A549 treated with DMSO at 1 μM for 4 hours (cell line): Measurements from ENCODE around the gene CDK9. TPM values are rescaled to one million over a fixed set of nuclear protein-coding genes. Genes with fewer than 3 reads are reported as not detected.

Experiments used
- total RNA-seq: library from RNA; stranded (reverse); fragments of 200-300 nt; extraction: Qiagen RNA extraction; gene quantifications from 5 replicates; pipeline ENCODE4 v1.2.3, GENCODE V29; 2022; ENCODE audit warnings: low read depth

The CDK9 gene
- total RNA-seq = 44.7 to 54.0 TPM (median 46.4 TPM) in 5 replicates

GRCh38 chr9:127785933-127786772, at the start of gene CDK9:
Gene CDK9, plus strand, starts transcription at chr9:127786034. Its CDS starts 115 bp downstream, at chr9:127786149.

DNA sequence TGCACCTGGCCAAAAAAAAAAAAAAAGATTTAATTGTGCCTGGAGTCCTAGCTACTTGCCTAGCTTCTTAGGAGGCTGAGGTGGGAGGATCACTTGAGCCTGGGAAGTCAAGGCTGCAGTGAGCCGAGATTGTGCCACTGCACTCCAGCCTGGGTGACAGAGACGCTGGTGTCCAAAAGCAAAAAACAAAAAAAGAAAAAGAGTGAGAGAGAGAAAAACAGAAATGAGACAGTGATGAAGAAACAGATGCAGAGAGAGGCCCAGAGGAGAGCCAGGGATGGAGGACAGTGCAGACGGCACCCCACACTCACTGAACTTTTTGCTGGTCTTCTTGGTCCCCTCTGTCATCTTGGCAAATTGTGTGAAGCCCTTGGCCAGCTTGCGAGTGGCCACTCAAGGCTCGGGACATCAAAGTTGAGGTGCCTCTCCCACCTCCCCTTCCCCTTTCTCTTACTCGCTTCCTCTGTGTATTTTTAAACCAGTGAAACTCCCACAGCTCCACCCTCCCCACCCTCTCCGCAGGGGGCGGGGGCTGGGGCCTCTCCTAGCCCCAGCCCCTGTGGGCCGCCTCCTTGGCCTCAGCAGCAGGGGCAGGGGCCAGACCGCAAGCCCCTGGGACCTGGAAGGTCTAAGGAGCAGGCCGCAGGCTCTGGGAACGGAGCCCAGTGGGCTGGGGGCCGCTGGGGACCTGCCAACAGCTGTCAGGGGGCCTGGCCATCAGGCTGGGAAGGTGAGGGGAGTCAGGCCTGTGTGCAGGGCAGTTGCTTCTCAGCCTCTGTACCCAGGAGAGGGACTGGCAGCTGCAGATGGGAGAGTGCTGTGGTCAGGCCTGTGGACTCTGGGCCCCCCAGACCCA, 7.3 kb upstream of the CDK9 start, which contains the start of gene SH2D3C:
TSS of gene SH2D3C (minus strand) at position 387 of the 856 bp plus-strand sequence. CDS start at position 348, 39 bp downstream.

DNA sequence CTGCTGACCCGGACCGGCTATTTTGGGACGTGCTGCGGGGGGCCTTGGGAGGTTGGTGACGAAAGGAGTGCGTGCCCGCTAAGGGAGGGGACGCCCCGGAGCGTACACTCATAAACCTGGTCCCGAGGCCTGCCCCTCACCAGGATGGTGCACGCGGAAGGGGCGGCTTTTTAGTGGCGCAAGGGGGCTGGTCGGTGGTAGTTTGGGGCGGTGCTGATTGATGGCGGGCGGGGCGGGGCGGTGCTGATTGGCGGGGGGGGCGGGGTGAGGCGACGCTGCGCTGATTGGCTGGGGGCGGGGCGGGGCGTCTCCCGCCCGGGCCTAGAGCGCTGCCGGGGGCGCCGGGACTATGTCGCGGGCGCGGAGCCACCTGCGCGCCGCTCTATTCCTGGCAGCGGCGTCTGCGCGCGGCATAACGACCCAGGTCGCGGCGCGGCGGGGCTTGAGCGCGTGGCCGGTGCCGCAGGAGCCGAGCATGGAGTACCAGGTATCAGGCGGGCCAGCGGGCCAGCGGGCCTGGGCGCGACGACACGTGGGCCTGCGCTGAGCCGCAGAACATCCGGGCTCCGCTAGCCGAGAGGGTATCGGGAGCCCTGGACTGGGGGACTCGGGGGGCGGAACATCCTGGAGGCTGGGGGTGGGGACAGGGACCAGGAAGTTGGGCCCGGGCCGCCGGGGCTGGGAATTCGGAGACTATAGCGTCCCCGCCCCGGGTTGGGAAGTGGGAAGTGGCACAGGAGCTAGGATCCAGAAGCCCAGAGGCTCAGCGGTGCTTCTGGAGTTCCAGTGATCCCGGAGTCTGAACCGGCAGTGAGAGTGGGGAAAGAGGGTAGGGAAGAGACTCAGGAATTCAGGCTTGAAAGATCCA, 17.0 kb downstream of the CDK9 start, which contains the start of gene FPGS:
TSS of gene FPGS (plus strand) at position 307 of the 868 bp plus-strand sequence. CDS start at position 350, 43 bp downstream.

Other genes starting within 250 kb of the CDK9 start
- gene STXBP1, start 173.8 kb upstream of the CDK9 start, total RNA-seq = 14.9 to 19.5 TPM (median 17.9 TPM) in 5 replicates
- gene CFAP157, start 79.0 kb upstream of the CDK9 start, total RNA-seq = 0.04 to 0.11 TPM (median 0.05 TPM) in 4 of 5 replicates, not detected in the other
- gene PTRH1, start 70.4 kb upstream of the CDK9 start, total RNA-seq = 10.4 to 17.0 TPM (median 14.5 TPM) in 5 replicates
- gene TTC16, start 70.0 kb upstream of the CDK9 start, total RNA-seq = 0.03 TPM in 1 of 5 replicates, not detected in the others
- gene TOR2A, start 50.7 kb upstream of the CDK9 start, total RNA-seq = 10.2 to 14.7 TPM (median 13.1 TPM) in 5 replicates
- 0.07 to 0.17 TPM (median 0.16 TPM) in 4 of 5 replicates, not detected in the other for gene SH2D3C, start 7.4 kb upstream of the CDK9 start, total RNA-seq
- 46.1 to 53.7 TPM (median 48.9 TPM) in 5 replicates for gene FPGS, start 16.8 kb downstream of the CDK9 start, total RNA-seq
- 0.09 to 0.34 TPM (median 0.14 TPM) in 5 replicates for gene ENG, start 68.6 kb downstream of the CDK9 start, total RNA-seq
- gene AK1, start 91.6 kb downstream of the CDK9 start, total RNA-seq = 41.4 to 79.4 TPM (median 65.1 TPM) in 5 replicates
- gene ST6GALNAC6, start 113.6 kb downstream of the CDK9 start, total RNA-seq = 21.8 to 27.1 TPM (median 24.2 TPM) in 5 replicates
- 17.1 to 25.6 TPM (median 20.9 TPM) in 5 replicates for gene ST6GALNAC4, start 131.0 kb downstream of the CDK9 start, total RNA-seq
- gene PIP5KL1, start 144.7 kb downstream of the CDK9 start, total RNA-seq = 2.0 to 2.6 TPM (median 2.1 TPM) in 5 replicates
- 40.9 to 50.0 TPM (median 44.0 TPM) in 5 replicates for gene DPM2, start 151.8 kb downstream of the CDK9 start, total RNA-seq
- gene EEIG1, start 195.0 kb downstream of the CDK9 start, total RNA-seq = 68.8 to 103 TPM (median 83.0 TPM) in 5 replicates